ENCODE results near the gene SLC29A1. TPM values are rescaled to one million over a fixed set of nuclear protein-coding genes. Genes with fewer than 3 reads are reported as not detected.
A peak's percentile ranks its signal among the peaks of the same experiment; 100 is the strongest.

SLC29A1 gene
- total and polyA plus RNA-seq, 2 of the 8 experiments (the other 6 are each of a cell fraction or from before 2014, with no cell fraction given), result 187 to 558 TPM

DNA sequence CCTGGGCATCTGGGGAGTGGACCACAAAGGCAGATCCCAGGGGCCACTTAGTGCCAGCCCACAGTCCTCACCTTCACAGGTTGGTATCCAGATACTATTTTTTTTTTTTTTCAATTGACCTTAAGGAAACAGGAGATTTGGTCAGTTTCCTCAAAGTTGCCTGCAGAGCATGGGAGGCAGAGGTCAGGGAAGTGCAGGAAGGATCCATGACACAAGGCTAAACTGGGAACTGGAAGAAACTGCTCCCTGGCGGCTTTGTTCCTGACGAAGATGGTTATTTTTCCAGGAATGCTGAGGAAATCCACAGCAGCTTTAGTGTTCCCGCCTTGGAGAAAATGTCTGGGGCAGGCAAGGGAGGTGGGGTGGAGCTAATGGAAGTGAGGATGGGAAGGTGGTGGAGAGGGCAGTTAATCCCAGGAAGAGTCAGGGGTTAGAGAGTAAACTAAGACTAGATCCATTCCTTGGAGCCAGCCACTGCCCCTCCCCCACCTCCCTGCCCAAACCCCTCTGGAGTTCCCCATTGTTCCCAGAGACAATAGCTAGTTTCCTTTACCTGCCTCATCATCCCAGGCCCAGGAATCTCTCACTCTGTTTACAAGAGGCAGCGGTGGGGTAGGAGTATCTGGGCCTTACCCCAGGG, 20.9 kb upstream of the SLC29A1 start (continued):
- TF ChIP-seq JUN (IDR thresholded peaks at IDR 0.05; ENCODE audit: low read depth, low read length) (no peak), SP1 (IDR thresholded peaks at IDR 0.05; ENCODE audit: low read depth, low read length) (peak; percentile 91), SP2 (IDR thresholded peaks at IDR 0.05; ENCODE audit: low read length) (no peak), CREB1 (IDR thresholded peaks at IDR 0.05) (no peak; the same call in 1 of the 2 replicates), ZNF274 (IDR thresholded peaks at IDR 0.05; ENCODE audit: borderline replicate concordance, extremely low read depth, low read length) (no peak), TEAD4 (IDR thresholded peaks at IDR 0.05; ENCODE audit: low read depth, low read length) (peak; percentile 37; the same call in 1 of the 2 replicates), HDAC6 (IDR thresholded peaks at IDR 0.05; ENCODE audit: low read depth, low read length) (no peak), BACH1 (IDR thresholded peaks at IDR 0.05; ENCODE audit: low read length) (no peak), PHF8 (conservative IDR thresholded peaks at IDR 0.05; ENCODE audit: low read depth, low read length) (no peak), SIRT6 (IDR thresholded peaks at IDR 0.05; ENCODE audit: low read length) (no peak), EP300 (IDR thresholded peaks at IDR 0.05; ENCODE audit: borderline replicate concordance in 1 of 2, low read depth in 2 of 2, low read length in 2 of 2) (peak in 1 of 2 experiments; percentile 93; a peak in 2 of 3 replicates)
- TF ChIP-seq, protein P1, sequence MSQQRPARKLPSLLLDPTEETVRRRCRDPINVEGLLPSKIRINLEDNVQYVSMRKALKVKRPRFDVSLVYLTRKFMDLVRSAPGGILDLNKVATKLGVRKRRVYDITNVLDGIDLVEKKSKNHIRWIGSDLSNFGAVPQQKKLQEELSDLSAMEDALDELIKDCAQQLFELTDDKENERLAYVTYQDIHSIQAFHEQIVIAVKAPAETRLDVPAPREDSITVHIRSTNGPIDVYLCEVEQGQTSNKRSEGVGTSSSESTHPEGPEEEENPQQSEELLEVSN (IDR thresholded peaks at IDR 0.05), result peak; percentile 70; the same call in 1 of the 2 replicates
